ENCODE measurements around the gene GLT1D1.

GLT1D1 gene

DNA sequence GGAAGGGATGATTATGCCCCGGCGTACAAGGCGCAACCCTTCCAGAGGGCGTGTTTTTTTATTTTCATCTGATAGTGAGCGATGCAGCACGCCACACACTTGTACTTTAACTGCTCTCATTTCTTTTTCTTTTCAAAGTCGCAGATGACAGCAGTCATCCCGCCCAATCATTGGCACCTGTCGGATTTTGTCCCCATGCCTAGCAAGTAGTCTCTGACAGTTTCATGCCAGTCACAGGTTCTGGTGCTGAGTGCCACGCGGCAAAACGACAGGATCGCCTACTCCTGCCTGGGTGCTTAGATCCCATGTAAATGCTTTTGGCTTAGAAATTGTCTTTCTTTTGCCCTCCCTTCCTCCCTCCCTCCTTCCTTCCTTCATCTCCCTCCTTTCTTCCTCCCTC is 117.7 kb downstream of the GLT1D1 start:
- no peak overlapping the region for H3K27ac ChIP-seq
- TF ChIP-seq, protein P1, sequence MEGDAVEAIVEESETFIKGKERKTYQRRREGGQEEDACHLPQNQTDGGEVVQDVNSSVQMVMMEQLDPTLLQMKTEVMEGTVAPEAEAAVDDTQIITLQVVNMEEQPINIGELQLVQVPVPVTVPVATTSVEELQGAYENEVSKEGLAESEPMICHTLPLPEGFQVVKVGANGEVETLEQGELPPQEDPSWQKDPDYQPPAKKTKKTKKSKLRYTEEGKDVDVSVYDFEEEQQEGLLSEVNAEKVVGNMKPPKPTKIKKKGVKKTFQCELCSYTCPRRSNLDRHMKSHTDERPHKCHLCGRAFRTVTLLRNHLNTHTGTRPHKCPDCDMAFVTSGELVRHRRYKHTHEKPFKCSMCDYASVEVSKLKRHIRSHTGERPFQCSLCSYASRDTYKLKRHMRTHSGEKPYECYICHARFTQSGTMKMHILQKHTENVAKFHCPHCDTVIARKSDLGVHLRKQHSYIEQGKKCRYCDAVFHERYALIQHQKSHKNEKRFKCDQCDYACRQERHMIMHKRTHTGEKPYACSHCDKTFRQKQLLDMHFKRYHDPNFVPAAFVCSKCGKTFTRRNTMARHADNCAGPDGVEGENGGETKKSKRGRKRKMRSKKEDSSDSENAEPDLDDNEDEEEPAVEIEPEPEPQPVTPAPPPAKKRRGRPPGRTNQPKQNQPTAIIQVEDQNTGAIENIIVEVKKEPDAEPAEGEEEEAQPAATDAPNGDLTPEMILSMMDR (conservative IDR thresholded peaks at IDR 0.05): no peak

DNA sequence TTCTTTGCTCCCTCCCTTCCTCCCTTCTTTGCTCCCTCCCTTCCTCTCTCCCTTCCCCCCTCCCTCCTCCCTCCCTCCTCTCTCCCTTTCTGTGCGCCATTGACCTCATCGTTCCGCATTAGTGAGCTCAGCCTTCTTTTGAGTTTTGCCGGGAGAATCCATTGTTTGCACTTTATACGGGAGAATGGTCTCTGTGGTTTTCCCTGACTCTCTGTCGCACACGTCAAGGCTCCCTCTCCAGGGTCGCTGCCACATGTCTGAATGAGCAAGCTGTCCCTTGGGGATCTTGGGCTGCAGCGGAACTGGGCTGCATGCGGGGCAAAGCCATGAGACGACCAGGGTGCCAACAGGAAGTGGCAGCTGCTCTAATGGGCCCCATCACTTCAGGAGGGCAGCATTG is 118.5 kb downstream of the GLT1D1 start:
- H3K27ac ChIP-seq: no peak overlapping the region
- TF ChIP-seq, protein P1 (conservative IDR thresholded peaks at IDR 0.05): no peak

DNA sequence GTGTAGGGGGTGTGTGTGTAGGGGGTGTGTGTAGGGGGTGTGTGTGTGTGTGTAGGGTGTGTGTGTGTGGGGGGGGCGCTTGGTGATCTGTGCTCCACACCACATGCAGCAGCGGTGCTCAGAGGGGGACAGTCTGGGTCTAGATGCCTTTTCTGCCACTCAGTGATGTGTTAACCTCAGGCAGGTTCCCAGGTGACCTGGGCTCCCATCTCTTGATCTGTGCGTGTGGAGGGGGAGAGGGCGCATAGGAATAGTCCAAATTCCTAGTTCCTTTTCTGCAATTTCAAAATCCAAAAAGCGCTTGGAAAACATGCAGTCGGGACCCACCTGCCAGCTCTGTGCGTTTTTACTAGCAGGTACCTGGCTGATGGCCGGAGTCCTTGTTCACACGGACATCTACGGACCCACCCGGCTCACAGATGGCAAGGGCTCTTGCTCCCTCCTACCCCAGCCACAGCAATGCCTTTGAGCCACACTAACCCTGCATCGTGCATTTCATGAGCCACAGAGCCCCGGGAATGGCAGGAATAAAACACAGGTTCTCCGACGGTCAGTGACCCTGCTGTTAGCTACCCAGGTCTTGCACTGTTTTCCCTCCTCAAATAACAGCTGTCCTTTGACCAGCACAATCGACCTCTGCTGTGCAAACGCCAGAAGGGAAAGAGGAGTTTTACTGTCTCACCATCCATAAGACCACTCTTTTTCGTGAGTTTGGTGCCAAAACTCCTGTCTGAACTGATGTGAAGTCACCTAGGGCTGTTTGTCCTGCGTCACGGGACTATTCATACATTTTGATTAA is 120.8 kb downstream of the GLT1D1 start:
- TF ChIP-seq, protein P1 (conservative IDR thresholded peaks at IDR 0.05): no peak
- H3K27ac ChIP-seq: no peak overlapping the region

DNA sequence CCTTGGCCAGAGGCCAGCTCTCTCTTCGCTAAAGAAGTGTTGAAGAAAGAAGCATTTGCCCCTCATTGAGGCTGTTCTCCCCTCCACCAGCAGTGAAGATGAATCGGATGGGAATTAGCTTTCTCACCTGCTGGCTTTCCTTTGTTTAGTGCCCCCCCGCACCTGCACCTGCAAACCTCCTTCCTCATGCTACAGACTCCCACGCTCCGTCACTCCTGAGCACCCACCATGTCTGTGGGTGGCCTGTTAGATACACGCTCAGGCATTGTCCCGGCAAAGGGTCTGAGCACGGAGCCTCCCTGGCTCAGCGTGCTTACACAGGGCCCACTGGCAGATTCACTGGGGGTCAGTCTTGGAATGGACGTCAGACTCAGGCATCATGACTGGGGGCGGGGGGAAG is 121.6 kb downstream of the GLT1D1 start:
- no peak overlapping the region for H3K27ac ChIP-seq
- TF ChIP-seq, protein P1 (conservative IDR thresholded peaks at IDR 0.05): no peak

DNA sequence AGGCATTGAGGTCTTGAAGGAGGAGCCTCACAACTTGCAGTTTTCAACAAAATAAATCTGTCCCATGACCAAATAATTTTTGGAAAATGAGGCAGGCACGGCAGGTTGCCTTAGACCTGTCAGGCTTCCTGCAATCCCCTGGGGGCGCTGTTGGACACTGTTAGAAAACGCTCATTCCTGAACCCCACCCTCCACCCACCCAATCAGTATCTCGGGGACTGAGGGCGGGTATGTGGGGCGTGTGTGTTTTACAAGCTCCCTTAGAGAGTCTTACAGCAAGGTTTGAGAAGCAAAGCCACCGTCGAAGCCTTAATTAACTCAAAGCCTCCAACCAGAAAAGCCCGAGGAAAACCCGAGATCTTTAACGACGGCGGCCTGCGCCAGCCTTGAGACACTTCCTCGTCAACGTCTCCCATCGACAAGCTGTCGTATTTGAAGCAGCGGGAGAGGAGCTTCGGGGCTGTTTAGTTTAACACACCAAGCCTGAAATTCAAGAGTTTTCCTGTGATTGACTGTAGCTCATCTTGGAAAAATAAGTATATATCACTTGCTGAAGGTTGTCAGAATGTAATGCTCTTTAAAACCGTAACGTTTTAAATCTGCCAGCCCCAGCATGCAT is 123.0 kb downstream of the GLT1D1 start:
- H3K27ac ChIP-seq: no peak overlapping the region
- TF ChIP-seq, protein P1 (conservative IDR thresholded peaks at IDR 0.05): no peak

DNA sequence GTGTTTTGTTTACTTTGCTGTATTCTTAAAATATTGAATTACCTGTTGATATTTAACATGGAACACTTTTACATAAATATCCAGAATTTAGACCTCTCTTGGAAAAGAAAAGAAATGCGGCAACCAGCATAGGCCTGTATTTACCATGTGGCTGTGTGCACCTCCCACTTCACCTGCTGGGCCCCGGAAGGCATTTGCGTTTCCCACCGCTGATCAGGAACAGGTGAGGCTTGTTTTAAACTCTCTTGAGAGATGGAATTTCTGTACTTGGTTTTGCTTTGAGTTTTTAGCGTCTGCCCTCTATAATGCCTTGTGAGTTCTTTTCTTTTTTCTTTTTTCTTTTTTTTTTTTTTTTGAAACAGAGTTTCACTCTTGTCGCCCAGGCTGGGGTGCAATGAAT is 124.2 kb downstream of the GLT1D1 start:
- H3K27ac ChIP-seq: no peak overlapping the region
- TF ChIP-seq, protein P1 (conservative IDR thresholded peaks at IDR 0.05): no peak

DNA sequence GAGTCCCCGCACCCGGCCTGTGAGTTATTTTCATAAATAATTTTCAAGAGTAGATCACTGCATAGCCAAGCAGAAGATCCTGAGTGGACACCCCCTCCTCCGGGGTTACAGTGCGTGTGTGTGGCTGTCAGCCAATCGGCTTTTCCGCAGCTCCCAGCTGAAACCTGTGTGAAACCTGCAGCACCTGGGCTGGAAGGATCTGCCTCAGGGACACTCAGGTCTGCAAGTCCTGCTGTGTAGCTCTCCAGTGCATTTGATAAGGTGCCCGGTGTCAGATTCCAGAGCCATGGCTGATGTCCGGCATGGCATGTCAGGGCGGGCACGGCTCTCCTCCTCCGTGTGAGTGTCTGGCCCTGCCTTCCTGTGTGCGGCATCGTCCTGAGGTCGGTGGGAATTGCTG is 124.8 kb downstream of the GLT1D1 start:
- H3K27ac ChIP-seq: no peak overlapping the region
- TF ChIP-seq, protein P1 (conservative IDR thresholded peaks at IDR 0.05): no peak

All from VCaP (cell line).